ENCODE data around the gene PLAGL2.

DNA sequence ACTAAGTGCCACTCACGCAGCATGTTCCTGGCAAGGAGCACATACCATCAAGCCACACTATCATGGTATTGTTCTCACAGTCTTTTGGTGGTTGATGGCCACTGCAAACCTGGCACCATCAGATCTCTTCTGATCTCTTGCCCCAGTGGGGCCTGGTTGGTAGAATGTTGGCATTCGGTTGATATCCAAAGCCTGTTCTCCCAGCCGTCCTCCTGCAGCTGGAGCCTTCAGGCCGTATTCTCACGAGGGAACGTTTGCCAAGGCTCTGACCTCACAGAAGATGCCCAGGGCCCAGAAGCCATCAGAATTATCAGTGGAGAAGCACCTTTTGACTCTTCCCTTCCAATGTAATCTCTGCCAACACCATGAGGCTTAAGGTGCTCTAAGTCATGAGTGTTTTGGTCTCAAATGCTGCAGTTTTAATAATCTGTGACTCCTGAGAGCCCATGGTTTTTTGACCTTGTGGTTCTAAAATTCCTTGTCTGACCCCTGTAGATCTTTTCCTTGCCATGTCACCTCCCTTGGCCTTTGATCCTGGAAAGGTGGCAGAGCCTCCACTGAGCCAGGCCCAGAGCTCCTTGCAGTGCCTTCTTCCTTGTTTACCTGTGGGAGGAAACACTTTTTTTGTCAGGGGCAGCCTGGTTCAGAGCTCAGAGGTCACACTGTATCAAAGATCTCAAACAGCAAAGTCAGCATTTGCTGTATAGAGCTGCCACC lies 27.9 kb upstream of the PLAGL2 start:
- TF ChIP-seq POLR2A (IDR thresholded peaks at IDR 0.05) = no peak
- TF ChIP-seq, protein P1, sequence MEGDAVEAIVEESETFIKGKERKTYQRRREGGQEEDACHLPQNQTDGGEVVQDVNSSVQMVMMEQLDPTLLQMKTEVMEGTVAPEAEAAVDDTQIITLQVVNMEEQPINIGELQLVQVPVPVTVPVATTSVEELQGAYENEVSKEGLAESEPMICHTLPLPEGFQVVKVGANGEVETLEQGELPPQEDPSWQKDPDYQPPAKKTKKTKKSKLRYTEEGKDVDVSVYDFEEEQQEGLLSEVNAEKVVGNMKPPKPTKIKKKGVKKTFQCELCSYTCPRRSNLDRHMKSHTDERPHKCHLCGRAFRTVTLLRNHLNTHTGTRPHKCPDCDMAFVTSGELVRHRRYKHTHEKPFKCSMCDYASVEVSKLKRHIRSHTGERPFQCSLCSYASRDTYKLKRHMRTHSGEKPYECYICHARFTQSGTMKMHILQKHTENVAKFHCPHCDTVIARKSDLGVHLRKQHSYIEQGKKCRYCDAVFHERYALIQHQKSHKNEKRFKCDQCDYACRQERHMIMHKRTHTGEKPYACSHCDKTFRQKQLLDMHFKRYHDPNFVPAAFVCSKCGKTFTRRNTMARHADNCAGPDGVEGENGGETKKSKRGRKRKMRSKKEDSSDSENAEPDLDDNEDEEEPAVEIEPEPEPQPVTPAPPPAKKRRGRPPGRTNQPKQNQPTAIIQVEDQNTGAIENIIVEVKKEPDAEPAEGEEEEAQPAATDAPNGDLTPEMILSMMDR (IDR thresholded peaks at IDR 0.05) = no peak

Measured in breast epithelium (tissue), 3 donors.